ENCODE measurements around the gene C10orf62. TPM values are rescaled to one million over a fixed set of nuclear protein-coding genes. Genes with fewer than 3 reads are reported as not detected.
"Not testable (repeated sequence)": the region's sequence is repeated elsewhere in the genome, so short reads cannot be mapped to it uniquely, and the experiment has no call there.

C10orf62 gene
- total RNA-seq, result 0.48 TPM
- long read RNA-seq, result 0 reads

DNA sequence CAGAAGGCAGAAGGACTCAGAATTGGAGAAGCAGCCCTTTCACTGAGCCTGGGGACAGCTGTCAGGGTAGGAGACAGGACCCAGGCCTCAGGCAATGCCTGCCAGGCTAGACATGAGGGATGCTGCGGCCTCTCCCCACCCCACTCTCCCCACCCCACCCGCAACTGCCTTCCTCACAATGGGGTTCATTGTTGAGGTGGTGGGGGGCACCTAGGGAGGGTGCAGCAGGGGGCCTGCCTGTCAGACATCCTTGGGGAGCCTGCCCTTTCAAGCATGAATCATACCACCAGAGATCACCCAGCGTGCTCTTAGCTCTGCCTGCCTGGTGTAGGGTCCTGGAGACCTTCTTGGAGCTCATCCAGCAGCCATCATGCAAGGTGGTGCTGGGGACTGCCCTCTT is at the start of gene C10orf62:
Gene C10orf62 (plus strand): TSS at position 243 of the 400 bp plus-strand sequence. CDS start 177 bp downstream, outside the sequence.
- DNase-seq (no peak), ATAC-seq (ENCODE audit: poor library complexity) (no peak)
- intact Hi-C loops (cut with DNase I), result no loop called here

DNA sequence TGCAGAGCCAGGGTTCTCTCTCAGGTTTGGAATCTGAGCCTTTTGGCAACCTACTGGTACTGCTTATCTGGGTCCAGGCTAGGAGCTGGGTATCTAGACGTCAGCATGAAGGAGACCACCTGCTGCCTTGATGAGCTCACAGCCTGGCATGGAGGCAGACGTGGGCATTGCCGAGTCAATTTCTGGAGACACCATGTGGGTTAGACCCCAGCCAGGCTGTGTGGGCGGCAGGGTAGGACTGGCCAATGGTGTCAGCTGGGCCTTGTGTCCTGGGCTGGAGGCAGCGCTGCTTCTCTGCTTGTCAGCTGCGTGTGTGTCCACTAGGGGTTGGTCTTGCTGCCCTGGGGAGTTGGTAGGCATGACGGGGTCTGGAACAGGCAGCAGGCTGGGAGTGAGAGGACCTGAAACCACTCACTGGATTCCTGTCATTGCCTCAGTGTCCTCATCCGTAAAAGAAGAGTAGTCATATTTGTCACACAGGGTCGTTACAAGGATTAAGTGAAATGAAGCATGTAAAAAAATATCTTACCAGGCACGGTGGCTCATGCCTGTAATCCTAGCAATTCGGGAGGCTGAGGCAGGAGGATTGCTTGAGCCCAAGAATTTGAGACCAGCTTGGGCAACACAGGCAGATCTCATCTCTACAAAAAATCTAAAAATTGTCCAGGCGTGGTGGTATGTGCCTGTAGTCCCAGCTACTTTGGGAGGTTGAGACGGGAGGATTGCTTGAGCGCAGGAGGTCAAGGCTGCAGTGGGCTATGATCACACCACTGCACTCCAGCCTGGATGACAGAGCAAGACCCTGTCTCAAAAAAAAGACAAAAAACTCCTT is 48.6 kb upstream of the C10orf62 start:
- intact Hi-C loops (cut with DNase I), result no loop called here
- ATAC-seq (ENCODE audit: poor library complexity) (no peak), DNase-seq (no peak)

DNA sequence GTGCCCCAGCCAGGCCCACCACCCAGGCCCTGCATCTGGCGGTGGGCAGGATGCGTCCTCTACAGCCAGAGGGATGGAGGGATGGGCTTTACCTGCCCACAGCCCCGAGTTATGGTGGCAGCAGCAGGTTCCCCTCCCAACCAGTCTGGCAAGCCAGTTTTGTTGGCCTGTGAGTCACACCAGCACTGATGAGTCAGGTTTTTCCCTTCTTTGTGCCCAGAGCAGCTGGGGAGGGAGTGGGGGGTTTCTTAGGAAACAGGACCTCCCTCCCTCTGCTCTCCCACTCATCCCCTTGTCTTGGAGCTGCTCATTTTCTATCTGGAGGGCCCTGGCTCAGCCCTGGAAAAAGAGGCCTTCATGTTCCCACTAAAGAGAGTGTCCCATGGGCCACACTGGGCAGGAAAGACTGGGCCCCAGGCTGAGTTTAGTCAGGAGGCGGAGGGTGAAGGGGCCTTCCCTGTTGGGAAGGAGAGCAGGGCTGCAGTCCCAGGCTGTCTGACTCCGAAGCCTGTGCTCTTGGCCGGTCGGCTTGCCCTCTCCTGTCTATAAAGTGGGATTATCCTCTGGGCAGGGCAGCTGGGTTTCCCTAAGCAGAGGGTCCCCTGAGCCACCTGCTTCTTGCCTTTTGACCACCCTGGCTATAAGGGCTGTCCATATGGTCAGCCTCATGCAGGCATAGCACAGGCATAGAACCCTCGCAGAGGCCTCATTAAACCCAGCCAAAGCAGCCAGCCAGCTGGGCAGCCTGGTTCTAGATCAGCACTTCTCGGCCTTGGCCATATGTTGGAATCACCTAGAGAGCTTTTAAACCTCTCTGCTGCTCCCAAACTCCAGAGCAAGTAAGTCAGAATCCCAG is 47.1 kb upstream of the C10orf62 start:
- intact Hi-C loops (cut with DNase I), result no loop called here
- DNase-seq (peak; percentile 78), ATAC-seq (ENCODE audit: poor library complexity) (peak; percentile 77)

GRCh38 chr10:97543025-97543546 is 46.4 kb upstream of the C10orf62 start:
- intact Hi-C loops (cut with DNase I), result no loop called here
- peak; percentile 83 for ATAC-seq (ENCODE audit: poor library complexity)
- peak; percentile 81 for DNase-seq

DNA sequence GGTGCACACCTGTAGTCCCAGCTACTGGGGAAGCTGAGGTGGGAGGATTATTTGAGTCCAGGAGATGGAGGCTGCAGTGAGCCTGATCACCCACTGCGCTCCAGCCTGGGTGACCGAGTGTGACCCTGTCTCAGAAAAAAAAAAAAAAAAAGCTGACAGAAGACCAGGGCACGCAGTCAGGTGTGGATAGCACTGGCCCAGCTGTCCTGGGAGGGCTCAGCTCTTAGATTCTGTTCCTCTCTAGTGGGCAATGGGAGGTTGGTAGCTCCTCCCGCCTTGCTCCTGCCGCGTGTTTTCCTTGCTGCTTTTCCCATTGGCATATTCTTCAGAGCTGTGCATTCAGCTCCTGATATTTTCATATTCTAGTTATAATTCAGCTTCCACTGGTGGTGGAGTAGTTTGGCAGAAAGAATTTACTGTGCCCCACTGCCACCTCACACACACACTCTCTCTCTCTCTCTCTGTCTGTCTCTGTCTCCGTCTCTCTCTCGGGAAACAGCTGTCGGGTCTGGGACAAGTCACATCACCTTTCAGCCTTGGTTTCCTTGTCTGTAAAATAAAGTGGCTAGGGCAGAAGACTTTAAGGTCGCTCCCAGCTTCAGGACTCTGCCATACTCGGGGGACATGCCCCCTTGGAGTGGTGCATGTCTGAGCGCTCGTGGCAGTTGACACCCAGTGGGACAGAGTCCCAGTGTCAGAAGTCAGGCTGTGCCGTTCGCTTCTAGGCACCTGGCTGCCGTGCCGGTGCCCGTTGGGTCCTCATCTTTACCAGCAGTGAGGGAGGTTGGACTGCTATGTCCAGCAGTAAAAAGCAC is 42.9 kb upstream of the C10orf62 start:
- ATAC-seq (ENCODE audit: poor library complexity) (no peak), DNase-seq (no peak)
- intact Hi-C loops (cut with DNase I), result no loop called here

GRCh38 chr10:97547271-97547600 is 42.3 kb upstream of the C10orf62 start:
- no peak for ATAC-seq (ENCODE audit: poor library complexity)
- intact Hi-C loops (cut with DNase I), result no loop called here

DNA sequence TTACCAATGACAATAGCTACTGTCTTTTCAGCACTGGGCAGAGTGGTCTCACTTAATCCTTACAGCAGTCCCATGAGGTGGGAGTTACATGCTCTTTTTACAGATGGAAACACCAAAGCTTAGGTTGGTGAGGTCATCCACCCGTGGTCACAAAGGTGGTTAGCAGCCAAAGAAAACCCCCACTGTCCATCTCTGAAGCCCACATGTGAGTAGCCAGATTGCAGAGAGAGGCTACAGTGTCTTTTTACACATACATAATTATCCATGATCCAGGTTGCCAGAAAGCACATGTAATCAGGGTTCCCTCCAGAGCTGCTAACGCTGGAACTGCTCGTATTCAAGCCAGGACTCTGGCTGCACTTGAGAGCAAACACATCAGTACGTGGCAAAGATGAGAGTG is 41.6 kb upstream of the C10orf62 start:
- DNase-seq (no peak), ATAC-seq (ENCODE audit: poor library complexity) (peak; percentile 66)

More at GRCh38 chr10:97547271-97547600, 42.3 kb upstream of the C10orf62 start:
- DNase-seq, result no peak

DNA sequence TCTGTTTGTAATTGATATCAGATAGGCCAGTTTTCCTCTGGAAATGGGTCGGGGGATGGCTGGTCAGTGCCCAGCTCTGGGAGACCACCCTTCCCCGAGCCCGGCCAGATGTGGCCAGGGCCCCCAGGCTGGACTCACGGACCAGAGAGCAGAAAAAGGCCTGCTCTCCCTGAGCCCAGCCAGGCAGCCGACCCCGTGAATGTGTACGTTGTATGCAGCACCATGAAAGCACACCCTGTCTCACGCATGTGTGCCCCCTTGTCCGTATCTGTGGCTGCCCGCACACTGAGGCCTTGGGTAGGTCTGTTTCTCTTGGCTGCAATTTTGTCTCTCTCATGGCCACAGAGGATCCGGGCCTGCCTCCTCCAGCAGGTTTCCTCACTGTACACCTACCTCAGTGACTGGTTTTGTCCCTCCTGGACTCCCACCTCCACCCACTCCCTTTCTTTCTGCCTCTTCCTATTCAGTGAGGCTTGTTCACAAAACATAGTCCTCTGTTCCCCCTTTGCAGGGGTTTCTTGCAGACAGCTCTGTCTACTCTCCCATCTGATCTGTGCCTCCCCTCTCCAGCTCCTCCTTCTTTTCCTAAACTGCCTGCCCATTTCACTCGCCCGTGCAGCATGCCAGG is 40.6 kb upstream of the C10orf62 start:
- intact Hi-C loops (cut with DNase I), result no loop called here

More for the DNA sequence above, 41.6 kb upstream of the C10orf62 start:
- intact Hi-C loops (cut with DNase I), result no loop called here

GRCh38 chr10:97549587-97550322 is 39.8 kb upstream of the C10orf62 start:
- DNase-seq (peak; percentile 59), ATAC-seq (ENCODE audit: poor library complexity) (peak; percentile 20)
- intact Hi-C loops (cut with DNase I), result no loop called here

More for the DNA sequence above, 40.6 kb upstream of the C10orf62 start:
- ATAC-seq (ENCODE audit: poor library complexity) (no peak), DNase-seq (no peak)

DNA sequence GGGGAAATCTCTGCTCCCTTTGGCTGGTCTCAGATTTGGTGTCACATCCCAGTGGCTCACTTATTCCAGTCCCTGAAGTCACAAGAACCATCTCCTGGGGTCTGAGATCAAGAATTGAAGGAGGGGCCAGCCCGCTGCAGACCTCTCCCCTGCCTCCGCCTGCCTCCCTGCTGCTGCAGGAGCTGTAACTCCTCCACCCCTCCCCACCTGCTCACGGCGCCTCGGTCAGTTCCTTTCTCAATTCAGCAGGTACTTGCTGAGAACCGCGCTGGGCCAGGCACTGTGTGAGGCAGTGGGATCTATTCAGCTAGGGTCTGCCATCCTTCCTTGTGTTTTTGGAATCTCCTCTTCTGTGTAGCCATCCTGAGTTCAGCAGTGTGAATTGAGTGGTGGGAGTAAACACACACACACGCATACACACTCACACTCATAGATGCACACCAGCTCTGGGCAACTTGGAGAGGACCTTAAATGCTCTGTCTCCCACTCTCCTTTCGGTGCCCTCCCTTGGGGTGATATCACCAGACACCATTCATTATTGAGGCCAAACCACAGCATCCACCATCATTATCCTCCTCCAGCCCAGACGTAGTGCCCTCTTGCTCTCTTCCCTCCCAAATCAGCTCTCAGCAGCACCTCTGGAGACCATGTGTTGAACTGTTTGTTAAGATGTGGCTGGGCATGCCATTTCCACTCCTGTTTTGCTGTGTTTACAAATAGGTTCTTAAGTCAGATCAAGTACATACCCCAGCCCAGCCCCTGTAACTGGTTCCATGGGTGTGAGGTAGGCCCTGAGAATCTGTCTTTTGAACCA is 39.0 kb upstream of the C10orf62 start:
- no peak for DNase-seq
- intact Hi-C loops (cut with DNase I), result no loop called here

GRCh38 chr10:97551271-97551670 is 38.2 kb upstream of the C10orf62 start:
- intact Hi-C loops (cut with DNase I), result no loop called here
- no peak for DNase-seq

More for the DNA sequence above, 39.0 kb upstream of the C10orf62 start:
- no peak for ATAC-seq (ENCODE audit: poor library complexity)

GRCh38 chr10:97553575-97554031 is 35.9 kb upstream of the C10orf62 start:
- DNase-seq (peak; percentile 86), ATAC-seq (ENCODE audit: poor library complexity) (peak; percentile 96)
- intact Hi-C loops (cut with DNase I), result loop anchor here (2.0 kb wide), 1 partner anchor 91 kb away; no protein-coding TSS in a partner anchor

More at GRCh38 chr10:97551271-97551670, 38.2 kb upstream of the C10orf62 start:
- no peak for ATAC-seq (ENCODE audit: poor library complexity)

GRCh38 chr10:97554336-97554735 is 35.2 kb upstream of the C10orf62 start:
- ATAC-seq (ENCODE audit: poor library complexity); intact Hi-C loops (cut with DNase I); DNase-seq: not testable (repeated sequence)

GRCh38 chr10:97555541-97555940 is 34.0 kb upstream of the C10orf62 start:
- DNase-seq; ATAC-seq (ENCODE audit: poor library complexity); intact Hi-C loops (cut with DNase I): not testable (repeated sequence)

- intact Hi-C loops (cut with DNase I); ATAC-seq (ENCODE audit: poor library complexity): not testable (repeated sequence)
- peak; percentile 56 for DNase-seq
Observed at GRCh38 chr10:97560731-97561381, 28.7 kb upstream of the C10orf62 start.
